HCT116 (cell line): Measurements from ENCODE around the gene PXDN. TPM values are rescaled to one million over a fixed set of nuclear protein-coding genes. Genes with fewer than 3 reads are reported as not detected.

Experiments used
- ATAC-seq: fragments of 200-7000 bp; cut with Tn5 transposase; 2 replicates; pipeline ENCODE4 v1.9.1; 2020; ENCODE audit warnings: mild to moderate bottlenecking, moderate library complexity
- BruUV-seq: library from RNA; stranded (reverse); fragments of 400-500 nt; replicated peaks from 2 replicates; lab custom pipeline; 2021; lab: Mats Ljungman, UMichigan
- CTCF ChIA-PET: fragments of 300-600 bp; sonication (Branson Sonifier 250); formaldehyde crosslinking; loops from one replicate; lab custom pipeline; 2021; ENCODE audit warnings: antibody characterized with exemption; lab: Charles Lee
- POLR2A ChIA-PET: fragments of 300-600, 350-600 bp; sonication (Branson Sonifier 250); formaldehyde crosslinking; loops from one replicate; lab custom pipeline; 2021; ENCODE audit warnings: antibody characterized with exemption; lab: Charles Lee
- RAD21 ChIA-PET, 2 experiments: fragments of 300-600 bp; sonication (Branson Sonifier 250); formaldehyde crosslinking; loops; one replicate each; lab custom pipeline; 2023; ENCODE audit warnings: low total read pairs in 2 of 2; ENCODE audit not compliant: uncharacterized antibody in 2 of 2, unreplicated experiment in 2 of 2, low non-redundant PET in 1 of 2; lab: Charles Lee
- DNase-seq: peaks from one replicate; pipeline ENCODE4 v3.0.0-alpha.2; 2010; ENCODE audit warnings: low read depth, low spot score
- H2AFZ ChIP-seq: fragments of 200-600 bp; shearing (Covaris generic), sonication (generic); 2 replicates; pipeline ENCODE4 v1.6.1; 2017; ENCODE audit warnings: low read depth, mixed run types, mixed read lengths, antibody characterized with exemption, low read length; ENCODE audit not compliant: poor library complexity, severe bottlenecking
- H3K27ac ChIP-seq: 2 replicates; pipeline ENCODE4 v1.5.1; 2012; ENCODE audit warnings: low read depth, low read length
- H3K27me3 ChIP-seq: fragments of 200-600 bp; sonication (generic); 2 replicates; pipeline ENCODE4 v1.6.1; 2016; ENCODE audit warnings: mixed run types, low read length, mixed read lengths; ENCODE audit not compliant: insufficient read depth
- H3K36me3 ChIP-seq, 2 experiments: fragments of 200-500 bp in 1 of 2; fragments of 200-600 bp in 1 of 2; sonication (Bioruptor generic) in 1 of 2; sonication (generic) in 1 of 2; 2 replicates each; pipeline versions ENCODE4 v1.5.1 to v1.6.1; 2014 to 2016; ENCODE audit warnings: low read length in 2 of 2, inconsistent platforms in 1 of 2, mixed read lengths in 1 of 2, mixed run types in 1 of 2; ENCODE audit not compliant: insufficient read depth in 2 of 2, control insufficient read depth in 1 of 2
- H3K4me1 ChIP-seq, 2 experiments: fragments of 200-600 bp in 1 of 2; sonication (generic) in 1 of 2; 2 replicates each; pipeline versions ENCODE4 v1.5.1 to v1.6.1; 2012 to 2017; ENCODE audit warnings: low read length in 2 of 2, inconsistent platforms in 1 of 2, mild to moderate bottlenecking in 1 of 2, mixed read lengths in 1 of 2, mixed run types in 1 of 2, moderate library complexity in 1 of 2; ENCODE audit not compliant: insufficient read depth in 2 of 2, control insufficient read depth in 1 of 2
- H3K4me2 ChIP-seq: fragments of 200-600 bp; sonication (generic); 2 replicates; pipeline ENCODE4 v1.6.1; 2017; ENCODE audit warnings: mixed run types, low read length, mixed read lengths
- H3K4me3 ChIP-seq, 2 experiments: fragments of 200-600 bp in 1 of 2; sonication (generic) in 1 of 2; replicated peaks in 1 of 2; 2 replicates each; pipeline ENCODE4 v1.5.1; 2011 to 2016; ENCODE audit warnings: low read length in 2 of 2, control low read depth in 1 of 2, low read depth in 1 of 2, mild to moderate bottlenecking in 1 of 2, mixed read lengths in 1 of 2, mixed run types in 1 of 2
- H3K79me2 ChIP-seq: fragments of 200-600 bp; sonication (generic); 2 replicates; pipeline ENCODE4 v1.6.1; 2017; ENCODE audit warnings: mild to moderate bottlenecking, mixed run types, low read length, moderate library complexity, mixed read lengths; ENCODE audit not compliant: insufficient read depth
- H3K9ac ChIP-seq: fragments of 200-600 bp; sonication (generic); 2 replicates; pipeline ENCODE4 v1.6.1; 2016; ENCODE audit warnings: low read length, mixed read lengths
- H3K9me2 ChIP-seq: fragments of 200-600 bp; sonication (generic), shearing (Covaris generic); 2 replicates; pipeline ENCODE4 v1.6.1; 2017; ENCODE audit warnings: mixed run types, mild to moderate bottlenecking, moderate library complexity; ENCODE audit not compliant: insufficient read depth
- H3K9me3 ChIP-seq, 2 experiments: fragments of 200-500 bp in 1 of 2; fragments of 200-600 bp in 1 of 2; sonication (Bioruptor generic) in 1 of 2; sonication (generic) in 1 of 2; 2 replicates each; pipeline ENCODE4 v1.6.1; 2014 to 2017; ENCODE audit warnings: low read length in 2 of 2, mixed read lengths in 2 of 2, inconsistent platforms in 1 of 2, low read depth in 1 of 2, mild to moderate bottlenecking in 1 of 2, mixed run types in 1 of 2, moderate library complexity in 1 of 2; ENCODE audit not compliant: control insufficient read depth in 1 of 2, insufficient read depth in 1 of 2
- H4K20me1 ChIP-seq: fragments of 200-600 bp; sonication (generic), shearing (Covaris generic); 2 replicates; pipeline ENCODE4 v1.6.1; 2017; ENCODE audit warnings: mixed run types, mild to moderate bottlenecking, moderate library complexity; ENCODE audit not compliant: insufficient read depth
- ATF3 ChIP-seq: IDR thresholded peaks from 2 replicates; pipeline ENCODE4 v1.6.1; 2012
- ELF1 ChIP-seq: IDR thresholded peaks from 2 replicates; pipeline ENCODE4 v1.6.1; 2012; ENCODE audit warnings: low read depth, borderline replicate concordance
- EZH2phosphoT487 ChIP-seq: fragments of 200-600 bp; IDR thresholded peaks from 2 replicates; pipeline ENCODE4 v1.6.1; 2018; ENCODE audit warnings: antibody characterized with exemption, borderline replicate concordance
- JUND ChIP-seq: IDR thresholded peaks from 2 replicates; pipeline ENCODE4 v1.6.1; 2012
- POLR2A ChIP-seq: IDR thresholded peaks from 2 replicates; pipeline ENCODE4 v1.7.0; 2011; ENCODE audit warnings: borderline replicate concordance; ENCODE audit not compliant: insufficient read depth, insufficient read length; ENCODE audit errors: extremely low read depth
- REST ChIP-seq: IDR thresholded peaks from 2 replicates; pipeline ENCODE4 v1.6.1; 2012; ENCODE audit warnings: low read depth
- SIN3A ChIP-seq: IDR thresholded peaks from 2 replicates; pipeline ENCODE4 v1.6.1; 2012; ENCODE audit warnings: low read depth
- YY1 ChIP-seq: IDR thresholded peaks from 2 replicates; pipeline ENCODE4 v1.6.1; 2011; ENCODE audit warnings: low read length, low read depth, moderate library complexity, mild to moderate bottlenecking; ENCODE audit not compliant: insufficient replicate concordance; ENCODE audit errors: extremely low read depth
- ZBTB33 ChIP-seq: IDR thresholded peaks from 2 replicates; pipeline ENCODE4 v1.6.1; 2011; ENCODE audit warnings: mild to moderate bottlenecking, low read length, moderate library complexity; ENCODE audit not compliant: insufficient replicate concordance; ENCODE audit errors: extremely low read depth
- ZFX ChIP-seq: fragments of 450-650 bp; IDR thresholded peaks from 2 replicates; pipeline ENCODE4 v1.6.1; 2017
- intact Hi-C: fragments of 100-400 bp; cut with micrococcal nuclease; formaldehyde crosslinking; loops from 2 replicates; pipeline ENCODE4 v1.10.0; 2022
- total RNA-seq: library from RNA; stranded (reverse); gene quantifications from one replicate; pipeline ENCODE4 v1.2.1, GENCODE V29; 2021; ENCODE audit not compliant: unreplicated experiment

The PXDN gene
- total RNA-seq, 1 experiment from 2014 or later, result 10.7 TPM

GRCh38 chr2:1774929-1775328, 30.6 kb upstream of the PXDN start:
- Histone ChIP-seq H3K27ac (no peak overlapping the region), H2AFZ (no peak overlapping the region), H3K27me3 (peaks cover 16% of the 10 kb centered on the region), H3K9ac (no peak overlapping the region), H3K4me1 (no peaks in the 10 kb centered on the region), H3K79me2 (no peaks in the 10 kb centered on the region), H4K20me1 (no peaks in the 10 kb centered on the region), H3K4me2 (no peak overlapping the region), H3K9me3 (no peaks in the 10 kb centered on the region), H3K36me3 (no peaks in the 10 kb centered on the region), H3K4me3 (no peak overlapping the region), H3K9me2 (no peaks in the 10 kb centered on the region)
- ChIA-PET RAD21 (no interaction called here), POLR2A (no interaction called here), CTCF (no interaction called here)
- intact Hi-C loops, result no loop called here
- DNase-seq (no peak), ATAC-seq (no peak)
- TF ChIP-seq REST, result no peak
- no peak for TF ChIP-seq ZFX
- BruUV-seq, result no TSS peak

GRCh38 chr2:1773883-1774282, 29.6 kb upstream of the PXDN start:
- Histone ChIP-seq H4K20me1 (no peaks in the 10 kb centered on the region), H3K9me2 (no peaks in the 10 kb centered on the region), H3K4me1 (no peaks in the 10 kb centered on the region), H3K36me3 (no peaks in the 10 kb centered on the region), H3K4me3 (no peak overlapping the region), H2AFZ (no peak overlapping the region), H3K79me2 (no peaks in the 10 kb centered on the region), H3K27me3 (peaks cover 16% of the 10 kb centered on the region), H3K4me2 (no peak overlapping the region), H3K27ac (no peak overlapping the region), H3K9ac (no peak overlapping the region), H3K9me3 (no peaks in the 10 kb centered on the region)
- TF ChIP-seq ATF3 (no peak), EZH2phosphoT487 (no peak), YY1 (no peak), ZBTB33 (no peak), ELF1 (no peak), JUND (no peak), SIN3A (no peak), POLR2A (no peak), ZFX (no peak)
- DNase-seq (no peak), ATAC-seq (no peak)
- BruUV-seq, result no TSS peak
- ChIA-PET CTCF (no interaction called here), RAD21 (no interaction called here), POLR2A (no interaction called here)
- intact Hi-C loops, result no loop called here
